Right ventricle myocardium superior (tissue), 1 donor: ENCODE measurements around the gene FAM89B. TPM values are rescaled to one million over a fixed set of nuclear protein-coding genes. Genes with fewer than 3 reads are reported as not detected.

Experiments
- ATAC-seq: fragments of 200-7000 bp; cut with Tn5 transposase; one replicate; pipeline ENCODE4 v1.9.1; 2020; ENCODE audit warnings: mild to moderate bottlenecking; ENCODE audit not compliant: poor library complexity
- DNase-seq: peaks from one replicate; pipeline ENCODE4 v3.0.0-alpha.2; 2020
- intact Hi-C: fragments of 100-400 bp; cut with DNase I; formaldehyde crosslinking; loops from one replicate; pipeline ENCODE4 v1.11.2; 2022
- total RNA-seq: library from RNA; stranded (reverse); fragmentation: NEBNext Ultra II Directional; extraction: Animal tissue kit (Norgen Biotek cat#: 25700); gene quantifications from one replicate; pipeline ENCODE4 v1.2.1, GENCODE V29; 2021
- donor health status: DM: no; HTN: yes; CAD: no; lungs with severe emphysema.

FAM89B gene
- total RNA-seq, 1 donor from 2014 or later, result 36.1 TPM

DNA sequence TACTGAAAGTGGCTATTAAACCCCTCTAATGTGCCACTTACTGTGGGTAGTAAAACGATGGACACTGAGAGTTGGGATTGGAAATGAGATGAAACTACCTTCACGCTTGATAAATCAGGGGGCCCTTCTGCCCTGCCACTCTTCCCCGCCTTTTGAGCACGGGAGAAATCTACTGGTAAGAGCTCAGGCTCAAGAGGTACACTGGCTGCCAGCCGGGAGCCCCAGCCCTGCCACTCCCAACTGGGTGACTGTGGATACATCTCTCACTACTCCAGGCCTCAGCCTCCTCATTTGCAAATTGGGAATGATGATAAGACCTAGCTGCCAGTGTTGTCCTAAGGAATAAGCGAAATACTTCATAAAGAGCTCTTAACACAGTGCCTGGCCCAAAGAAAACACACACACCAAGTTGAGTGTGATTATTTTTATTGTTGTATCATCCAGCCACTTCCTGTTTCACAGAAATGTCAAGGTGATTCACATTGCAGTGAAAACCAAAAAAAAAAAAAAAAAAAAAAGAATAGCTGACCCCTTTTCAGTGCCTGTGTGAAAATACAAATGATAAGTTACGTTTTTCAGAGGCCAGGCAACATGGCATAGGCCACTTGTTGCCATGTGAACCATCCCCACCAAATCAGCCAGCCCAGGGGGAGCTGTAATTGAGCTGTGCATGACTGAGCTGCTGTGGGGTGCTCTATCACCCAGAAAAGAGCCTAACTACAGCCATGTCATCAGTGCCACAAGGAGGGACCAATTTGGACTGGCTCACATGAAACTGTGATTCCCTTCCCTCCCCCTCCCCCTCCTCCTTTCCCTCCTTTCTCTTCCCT is 6.5 kb upstream of the FAM89B start:
- ATAC-seq, result no peak
- intact Hi-C loops, result no loop called here
- DNase-seq, result no peak

DNA sequence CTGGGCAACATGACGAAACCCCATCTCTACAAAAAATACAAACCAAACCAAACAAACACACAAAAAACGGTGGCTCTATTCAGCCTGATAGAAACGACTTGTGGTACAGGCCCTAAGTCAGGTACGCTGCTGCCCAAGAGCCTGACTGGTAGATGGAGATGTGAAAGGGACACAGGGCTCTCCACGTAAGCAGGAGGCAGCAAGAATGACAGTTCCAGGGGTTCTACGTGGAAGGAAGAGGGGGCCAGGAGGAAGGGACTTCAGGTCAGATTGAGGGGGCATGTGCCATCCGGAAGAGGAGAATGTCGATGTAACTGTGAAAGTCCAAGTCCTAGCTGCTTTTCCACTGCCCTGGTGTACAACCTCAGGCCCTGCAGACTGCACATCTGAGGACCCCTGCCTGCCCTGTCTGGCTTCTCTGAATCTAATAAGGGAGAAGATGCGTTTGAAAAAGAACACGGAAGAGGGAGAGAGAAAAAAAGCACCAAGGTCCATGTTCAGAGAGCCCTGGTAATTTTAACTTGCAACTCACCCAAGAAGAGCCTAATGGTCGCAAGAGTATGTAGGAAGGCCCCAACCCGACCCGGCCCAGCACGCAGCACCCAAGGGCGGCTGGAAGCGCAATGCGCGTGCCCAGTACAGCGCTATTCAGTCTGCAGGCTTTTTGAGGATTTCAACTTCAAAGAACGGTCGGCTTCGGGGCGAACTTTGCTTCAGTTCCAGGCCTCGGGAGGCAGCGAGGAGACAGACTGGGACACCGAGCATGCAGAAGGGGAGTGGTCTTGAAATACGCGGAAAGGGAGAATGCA is 3.0 kb upstream of the FAM89B start:
- ATAC-seq (peak; percentile 25), DNase-seq (no peak)
- intact Hi-C loops, result no loop called here

DNA sequence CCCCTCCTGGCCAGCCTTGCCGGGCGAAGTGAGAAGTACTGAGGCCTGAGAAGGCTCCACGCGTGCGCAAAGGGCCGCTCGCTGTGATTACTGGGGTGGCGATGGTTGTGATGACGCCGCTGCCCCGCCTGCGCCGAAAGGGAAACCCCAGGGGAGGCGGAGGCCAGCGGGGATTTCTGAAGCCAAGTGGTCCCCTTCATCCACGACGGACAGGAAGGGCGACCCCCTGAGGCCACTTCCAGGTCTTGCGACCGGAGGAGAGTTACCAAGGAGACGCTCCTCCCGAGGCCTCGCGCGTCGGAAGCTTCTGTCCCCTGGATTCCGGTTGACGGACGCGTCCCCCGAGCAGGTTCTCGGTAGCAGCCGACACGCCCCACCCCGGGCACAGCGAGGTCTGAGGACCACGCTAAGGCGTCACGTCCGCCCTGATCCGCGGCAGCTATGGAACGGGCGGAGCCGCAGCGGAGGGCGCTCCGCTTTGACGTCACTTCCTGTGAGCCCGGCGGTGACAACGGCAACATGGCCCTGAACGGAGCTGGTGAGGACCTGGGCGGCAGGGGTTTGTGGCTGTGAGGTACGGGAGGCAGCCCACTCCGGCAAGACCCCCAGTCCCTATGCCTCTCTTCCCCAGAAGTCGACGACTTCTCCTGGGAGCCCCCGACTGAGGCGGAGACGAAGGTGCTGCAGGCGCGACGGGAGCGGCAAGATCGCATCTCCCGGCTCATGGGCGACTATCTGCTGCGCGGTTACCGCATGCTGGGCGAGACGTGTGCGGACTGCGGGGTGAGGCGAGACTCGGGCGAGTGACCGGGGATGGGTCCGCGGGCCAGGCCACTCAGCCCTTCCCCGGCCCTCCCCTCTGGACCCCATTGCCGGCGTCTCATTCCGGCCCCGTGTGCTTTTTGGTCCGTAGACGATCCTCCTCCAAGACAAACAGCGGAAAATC is 2.1 kb upstream of the FAM89B start, which contains the start of gene ZNRD2:
TSS of gene ZNRD2 (plus strand) at position 505 of the 946 bp plus-strand sequence. CDS start at position 520, 15 bp downstream.
- DNase-seq, result peak; percentile 99
- intact Hi-C loops, result loop anchor here (5.0 kb wide), 1 partner anchor 37 kb away; no protein-coding TSS in a partner anchor
- peak; percentile 87 for ATAC-seq

DNA sequence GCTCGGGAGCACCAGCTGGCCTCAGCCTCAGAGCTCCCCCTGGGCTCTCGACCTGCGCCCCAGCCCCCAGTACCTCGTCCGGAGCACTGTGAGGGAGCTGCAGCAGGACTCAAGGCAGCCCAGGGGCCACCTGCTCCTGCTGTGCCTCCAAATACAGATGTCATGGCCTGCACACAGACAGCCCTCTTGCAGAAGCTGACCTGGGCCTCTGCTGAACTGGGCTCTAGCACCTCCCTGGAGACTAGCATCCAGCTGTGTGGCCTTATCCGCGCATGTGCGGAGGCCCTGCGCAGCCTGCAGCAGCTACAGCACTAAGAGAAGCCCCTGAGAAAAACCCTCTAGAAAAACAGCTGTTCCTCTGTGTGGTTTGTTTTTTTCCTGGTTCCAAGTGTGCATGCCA is 918 bp upstream of the FAM89B start:
- intact Hi-C loops, result loop anchor here (5.0 kb wide), 1 partner anchor 36 kb away; no protein-coding TSS in a partner anchor
- ATAC-seq (no peak), DNase-seq (no peak)

DNA sequence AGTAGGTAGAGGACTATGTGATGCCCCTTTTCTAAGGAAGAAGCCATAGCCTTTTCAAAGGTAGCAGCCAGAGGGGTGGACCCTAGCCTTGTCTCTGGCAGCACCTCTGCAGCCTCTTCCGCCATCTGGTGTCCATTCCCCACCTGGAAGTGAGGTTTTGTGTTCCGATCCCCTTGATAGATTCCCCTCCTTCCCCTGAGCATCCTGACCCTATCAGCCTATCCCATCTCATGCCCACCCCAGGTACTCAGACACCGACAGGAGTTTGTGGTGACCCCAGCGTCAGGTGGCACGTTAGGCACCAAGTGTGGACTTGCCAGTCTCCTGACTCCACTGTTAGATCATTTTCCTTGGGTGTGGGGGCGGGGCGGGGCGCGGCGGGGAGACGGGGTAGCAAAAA is 398 bp upstream of the FAM89B start:
- ATAC-seq (no peak), DNase-seq (no peak)
- intact Hi-C loops, result loop anchor here (5.0 kb wide), 1 partner anchor 35 kb away; no protein-coding TSS in a partner anchor

DNA sequence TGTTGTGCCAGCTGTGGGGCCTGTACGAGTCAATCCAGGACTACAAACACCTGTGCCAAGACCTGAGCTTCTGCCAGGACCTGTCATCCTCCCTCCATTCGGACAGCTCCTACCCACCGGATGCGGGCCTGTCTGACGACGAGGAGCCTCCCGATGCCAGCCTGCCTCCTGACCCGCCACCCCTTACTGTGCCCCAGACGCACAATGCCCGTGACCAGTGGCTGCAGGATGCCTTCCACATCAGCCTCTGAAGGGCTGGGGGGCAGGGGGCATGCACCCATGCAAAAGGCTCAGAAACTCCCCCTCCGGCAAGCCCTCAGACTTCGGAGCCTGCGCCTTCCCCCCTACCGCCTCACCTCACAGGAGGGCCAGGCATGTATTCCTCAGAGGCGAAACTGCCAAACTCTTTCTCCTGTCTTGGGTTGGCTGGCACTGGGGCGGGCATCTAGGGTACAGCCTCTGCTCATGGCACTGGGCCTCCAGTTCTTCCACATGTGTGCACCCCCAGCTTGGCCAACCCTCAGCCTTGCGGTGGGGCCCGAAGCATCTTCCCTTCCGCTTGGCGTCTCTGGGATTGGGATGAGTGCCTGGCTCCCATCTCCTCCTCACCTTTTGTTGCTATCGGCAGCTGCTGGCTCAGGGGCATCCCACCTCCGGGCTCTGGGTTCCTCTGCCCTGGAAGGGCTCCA is 1.2 kb downstream of the FAM89B start:
- no peak for DNase-seq
- intact Hi-C loops, result loop anchor here (5.0 kb wide), 1 partner anchor 34 kb away; no protein-coding TSS in a partner anchor
- no peak for ATAC-seq

DNA sequence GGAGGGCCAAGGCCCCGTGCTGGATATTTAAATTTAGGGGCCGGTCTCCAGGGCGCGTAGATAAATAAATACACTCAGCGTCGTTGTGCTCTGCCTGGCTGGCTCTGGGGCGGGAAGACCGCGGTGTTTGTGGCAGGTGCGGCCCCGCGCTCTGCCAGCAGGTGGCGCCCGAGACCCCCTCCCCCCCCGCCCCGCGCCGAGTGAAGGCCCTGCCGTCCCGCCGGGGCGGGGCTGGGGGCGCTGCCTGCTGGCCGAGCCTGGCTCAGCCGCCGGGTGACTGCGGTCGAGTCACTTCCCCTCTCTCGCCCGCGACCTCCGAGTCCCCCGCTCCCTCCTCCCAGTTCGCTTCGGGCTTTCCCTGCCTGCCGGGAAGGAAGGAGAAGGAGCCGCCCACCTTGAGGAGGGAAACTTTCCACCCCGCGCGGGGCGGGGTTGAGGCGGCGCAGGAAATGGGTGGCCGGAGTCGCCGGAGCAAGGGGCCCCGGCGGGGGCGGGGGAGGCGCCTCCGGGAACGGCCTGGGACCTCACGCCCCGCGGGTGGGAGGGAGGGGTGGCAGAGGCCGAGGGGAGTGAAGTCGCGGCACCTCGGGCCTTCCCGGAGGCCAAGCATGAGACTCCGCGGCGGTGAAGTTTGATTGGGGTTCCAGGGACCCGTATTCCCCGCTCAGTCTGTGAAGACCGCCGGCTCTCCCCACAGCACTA is 1.9 kb downstream of the FAM89B start:
- intact Hi-C loops, result loop anchor here (5.0 kb wide), 1 partner anchor 33 kb away; no protein-coding TSS in a partner anchor
- DNase-seq, result peak; percentile 95
- peak; percentile 61 for ATAC-seq

DNA sequence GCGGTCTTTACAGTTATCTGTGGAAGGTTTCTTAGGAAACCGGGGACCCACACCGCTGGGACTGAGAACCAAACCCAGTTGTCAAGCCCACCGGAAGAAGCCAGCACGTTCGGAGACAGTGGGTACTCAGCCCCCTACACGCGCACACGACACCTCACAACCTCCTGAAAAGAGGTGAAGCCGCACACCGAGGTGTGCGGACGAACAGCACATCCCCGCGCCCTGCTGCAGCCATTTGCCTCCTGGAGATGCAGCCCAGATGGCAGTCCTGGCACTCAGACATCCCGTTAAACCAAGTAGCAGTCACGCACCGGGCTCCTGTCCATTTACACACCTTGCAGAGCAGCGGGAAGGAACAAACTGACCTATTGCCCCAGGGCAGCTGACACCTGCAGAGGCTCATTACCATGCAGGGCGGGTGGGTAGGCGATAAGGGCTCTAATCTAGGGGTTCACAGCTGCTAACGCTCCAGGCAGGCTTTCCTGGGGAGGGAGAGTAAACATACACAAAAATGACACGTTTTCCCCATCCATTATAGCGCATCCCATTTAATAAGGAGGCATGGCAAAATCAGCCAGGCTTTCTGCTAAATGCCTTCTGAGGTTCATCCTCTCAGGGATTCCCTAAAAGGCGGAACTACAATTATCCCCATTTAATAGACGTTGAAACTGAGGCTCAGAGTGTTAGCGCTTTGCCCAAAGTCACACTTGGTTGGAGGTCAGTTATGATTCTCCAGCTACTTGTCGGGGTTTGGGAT is 2.7 kb downstream of the FAM89B start:
- no peak for ATAC-seq
- intact Hi-C loops, result loop anchor here (5.0 kb wide), 1 partner anchor 32 kb away; no protein-coding TSS in a partner anchor
- DNase-seq, result no peak

DNA sequence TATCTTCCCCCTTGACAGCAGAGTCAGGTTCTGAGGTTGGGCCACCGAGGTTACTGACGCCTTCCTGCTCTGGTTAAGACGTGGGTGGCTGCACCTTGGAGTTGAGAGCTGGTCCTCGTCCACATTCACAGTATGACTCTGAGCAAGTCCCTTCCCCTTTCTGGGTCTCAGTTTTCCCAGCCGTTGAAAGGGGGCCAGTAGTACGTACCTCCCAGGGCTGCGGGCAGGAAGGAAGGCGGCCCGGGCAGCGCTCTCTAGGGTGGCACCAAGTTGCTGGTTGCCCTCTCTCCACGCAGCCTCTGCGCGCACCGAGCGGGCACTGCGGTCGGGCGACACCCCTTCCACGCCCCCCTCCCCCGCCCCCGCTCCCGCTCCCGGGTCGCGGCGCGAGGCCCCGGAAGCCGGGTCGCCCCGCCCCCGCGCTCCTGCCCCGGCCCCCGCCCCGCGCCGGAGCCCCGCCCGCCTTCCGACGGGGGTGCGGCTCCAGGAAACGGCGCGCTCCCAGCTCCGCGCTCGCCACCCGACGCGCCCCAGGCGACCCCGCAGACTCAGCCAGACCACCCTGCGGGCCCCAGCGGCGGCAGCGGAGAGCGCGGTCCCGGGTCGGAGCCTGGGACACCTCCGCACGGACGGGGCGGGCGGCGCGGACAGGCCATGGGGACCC is 3.4 kb downstream of the FAM89B start, which contains the start of gene EHBP1L1:
TSS of gene EHBP1L1 (plus strand) at position 486 of the 664 bp plus-strand sequence. CDS start 250 bp downstream, outside the sequence.
- DNase-seq, result peak; percentile 87
- intact Hi-C loops, result no loop called here

DNA sequence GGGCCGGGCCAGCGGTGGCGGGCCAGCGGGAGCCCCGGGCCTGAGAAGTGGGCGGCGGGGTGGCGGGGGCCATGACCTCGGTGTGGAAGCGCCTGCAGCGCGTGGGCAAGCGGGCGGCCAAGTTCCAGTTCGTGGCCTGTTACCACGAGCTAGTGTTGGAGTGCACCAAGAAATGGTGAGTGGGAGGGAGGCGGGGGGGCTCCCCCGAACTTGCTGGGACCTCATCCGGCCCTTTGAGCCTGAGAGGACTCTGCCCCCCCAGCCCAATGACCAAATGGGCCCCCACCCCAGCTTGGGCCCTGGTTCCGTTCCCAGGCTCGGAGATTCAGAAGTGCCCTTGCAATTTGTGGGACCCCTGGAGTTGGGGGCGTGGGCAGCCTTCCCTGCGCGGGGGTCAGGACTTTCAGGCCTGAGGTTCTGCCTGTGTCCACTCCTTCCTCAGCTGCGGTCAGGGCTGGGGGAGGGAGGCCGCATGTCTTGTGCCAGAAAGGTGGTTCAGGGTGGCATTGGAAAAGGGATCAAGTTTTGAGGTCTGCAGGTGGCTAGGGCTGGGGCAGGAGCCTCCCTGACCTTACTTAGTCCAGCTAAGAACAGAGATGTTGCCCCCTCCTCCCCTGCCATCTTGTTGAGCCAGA is 4.0 kb downstream of the FAM89B start:
- intact Hi-C loops, result no loop called here
- DNase-seq, result no peak
- no peak for ATAC-seq

More for the DNA sequence above, 3.4 kb downstream of the FAM89B start, which contains the start of gene EHBP1L1:
- ATAC-seq, result peak; percentile 28

DNA sequence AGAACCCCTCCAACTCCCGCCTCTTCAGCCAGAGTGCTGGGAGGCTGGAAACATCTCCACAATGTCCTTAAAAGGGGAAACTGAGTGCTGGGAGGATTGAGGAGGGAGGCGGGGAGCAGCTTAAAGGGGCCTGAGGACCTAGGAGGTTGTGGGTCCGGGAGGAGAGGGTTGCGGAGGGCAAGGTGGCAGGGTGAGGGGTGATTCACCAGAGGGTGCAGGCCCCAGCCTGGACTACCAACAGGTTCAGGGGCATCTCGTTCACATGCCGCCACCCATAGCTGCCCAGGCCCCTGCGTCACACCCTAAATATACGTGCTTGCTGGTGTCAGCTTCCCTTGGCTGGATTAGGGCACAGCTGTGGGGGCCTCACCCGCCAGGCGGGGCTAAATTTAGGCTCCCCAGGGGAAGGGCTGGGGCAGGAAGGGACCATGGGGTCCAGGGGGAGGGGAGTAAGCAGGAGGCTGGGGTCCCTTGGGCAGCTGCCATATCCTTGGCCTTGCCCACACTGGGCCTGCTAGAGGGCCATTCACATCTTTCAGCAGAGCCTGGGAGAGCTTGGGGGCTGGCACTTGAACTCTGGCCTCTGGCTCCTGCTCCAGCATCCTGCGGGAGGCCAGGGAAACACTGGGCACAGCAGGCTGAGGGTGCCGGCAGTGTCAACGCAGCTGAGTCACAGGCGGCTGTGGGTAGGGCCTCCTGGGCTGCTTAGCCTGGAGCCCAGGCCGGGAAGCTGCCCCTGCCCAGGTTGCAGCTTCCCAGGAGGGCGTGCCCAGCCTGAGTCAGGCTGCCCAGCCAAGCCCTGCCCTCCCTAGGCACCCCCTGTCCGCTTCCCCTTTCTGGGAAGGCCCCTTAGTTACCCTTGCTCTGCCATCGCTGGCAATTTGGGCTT is 4.8 kb downstream of the FAM89B start:
- intact Hi-C loops, result no loop called here
- peak; percentile 18 for ATAC-seq

DNA sequence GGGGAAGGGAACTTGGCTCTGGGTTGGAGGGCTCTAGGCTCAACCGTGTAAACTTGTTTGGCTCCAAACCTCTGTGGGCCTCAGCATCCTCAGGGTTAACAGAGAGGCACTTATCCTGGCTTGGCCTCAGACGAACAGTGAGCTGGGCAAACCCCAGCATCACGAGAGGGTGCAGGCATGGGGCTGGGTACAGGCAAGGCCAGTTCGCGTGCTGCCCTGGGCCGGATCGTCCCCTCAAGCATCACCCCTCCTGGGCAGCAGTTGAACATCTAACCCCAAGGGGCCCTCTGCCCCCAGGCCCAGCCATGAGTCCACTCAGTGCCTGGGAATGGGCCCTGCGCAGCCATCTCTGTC is 5.4 kb downstream of the FAM89B start:
- no peak for DNase-seq
- intact Hi-C loops, result no loop called here
- no peak for ATAC-seq

More for the DNA sequence above, 4.8 kb downstream of the FAM89B start:
- peak; percentile 81 for DNase-seq

DNA sequence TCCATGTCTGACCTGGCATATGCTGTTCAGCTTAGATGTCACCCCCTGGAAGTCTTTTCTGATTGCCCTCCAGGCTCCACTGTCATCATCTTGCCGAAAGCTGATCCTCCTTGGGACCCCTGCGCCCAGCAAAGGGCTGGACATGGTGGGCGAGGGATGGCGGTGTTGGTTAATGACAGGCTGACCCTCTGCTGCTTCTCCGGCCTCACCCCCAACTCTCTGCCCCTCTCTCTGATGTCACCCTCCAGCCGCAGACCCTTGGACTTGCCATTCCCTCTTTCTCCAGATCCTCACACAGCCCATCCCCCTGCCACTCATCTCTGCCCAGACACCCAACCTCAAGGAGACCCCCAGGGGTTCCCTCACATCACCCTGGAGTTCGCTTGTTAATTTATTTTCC is 5.8 kb downstream of the FAM89B start:
- intact Hi-C loops, result no loop called here
- no peak for ATAC-seq
- no peak for DNase-seq

DNA sequence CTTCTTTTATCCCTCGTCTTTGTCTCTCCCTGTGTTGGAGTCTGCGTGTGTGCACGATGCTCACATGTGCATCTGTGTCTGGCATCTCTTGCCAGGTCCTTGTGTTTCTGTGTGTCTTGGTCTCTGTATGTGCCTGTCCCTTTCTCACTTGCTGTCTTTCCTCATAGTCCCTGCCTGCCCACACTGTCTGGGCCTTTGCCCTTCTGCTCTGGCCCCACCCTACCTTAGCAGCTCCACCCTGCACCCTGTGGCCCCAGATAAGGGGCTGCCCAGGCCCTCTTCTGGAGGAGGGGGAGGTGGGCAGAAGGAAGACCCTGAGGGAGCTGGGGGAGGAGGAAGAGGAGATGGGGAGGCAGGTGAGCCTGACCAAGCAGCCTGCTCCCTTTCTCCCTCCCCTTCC is 6.3 kb downstream of the FAM89B start:
- ATAC-seq (no peak), DNase-seq (no peak)
- intact Hi-C loops, result no loop called here
